ENCODE results near the gene CALHM4.

DNA sequence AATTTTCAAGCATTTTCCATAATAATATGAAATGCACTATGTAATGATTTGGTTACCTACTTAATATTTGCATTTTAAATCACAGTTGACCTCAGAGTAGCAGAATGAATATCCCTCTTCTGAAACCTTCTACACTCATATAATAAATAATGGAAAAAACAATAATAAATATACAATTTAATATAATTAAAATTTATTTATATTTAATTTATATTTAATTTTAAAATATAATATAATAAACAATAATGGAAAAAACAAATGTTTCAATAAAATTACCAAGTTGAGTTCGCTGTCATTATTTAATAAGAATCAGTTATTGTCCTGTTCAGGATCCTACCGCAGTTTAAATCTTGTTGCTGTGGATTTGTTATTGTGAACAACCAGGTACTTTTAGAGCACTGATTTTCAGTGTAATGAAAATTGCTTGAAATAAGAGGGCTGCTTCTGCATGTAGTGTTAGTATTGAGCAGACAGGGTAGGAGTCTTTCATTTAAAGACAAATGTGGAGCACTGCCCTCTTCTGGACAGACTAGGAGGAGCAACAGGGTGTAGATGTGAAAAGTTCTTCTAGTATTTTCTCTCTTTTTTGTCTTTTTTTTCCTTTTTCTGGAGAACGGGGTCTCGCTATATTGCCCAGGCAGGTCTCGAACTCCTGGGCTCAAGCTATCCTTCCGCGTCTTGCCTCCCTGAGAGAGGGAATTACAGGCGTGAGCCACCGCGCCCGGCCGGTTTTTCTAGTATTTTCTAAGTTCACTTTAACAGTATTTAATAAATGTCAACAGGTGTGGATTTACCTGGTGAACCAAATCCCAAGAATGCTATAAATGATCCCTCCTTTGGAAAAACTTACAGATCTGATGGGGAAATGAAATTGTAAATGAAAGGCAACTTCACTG lies 21.6 kb upstream of the CALHM4 start:
- no peak for TF ChIP-seq POLR2A (IDR thresholded peaks at IDR 0.05)
- peak; percentile 70 to 80 (median 71) for TF ChIP-seq CTCF (IDR thresholded peaks at IDR 0.05)
